ENCODE results near the gene PRSS57.
"Not testable (repeated sequence)": the region's sequence is repeated elsewhere in the genome, so short reads cannot be mapped to it uniquely, and the experiment has no call there.

The PRSS57 gene

GRCh38 chr19:695352-695949 lies at the start of gene PRSS57:
Gene PRSS57 (minus strand): TSS chr19:695452. CDS start chr19:695430, 22 bp downstream.
- DNase-seq = no peak

- DNase-seq = no peak
Measured at GRCh38 chr19:743168-743687, 48.0 kb upstream of the PRSS57 start.

- no peak for DNase-seq
Measured at GRCh38 chr19:742540-743075, 47.4 kb upstream of the PRSS57 start.

- DNase-seq = peak in 1 of 2 donors; percentile 18
Measured at GRCh38 chr19:741506-742131, 46.4 kb upstream of the PRSS57 start.

- DNase-seq = not testable (repeated sequence)
Measured at GRCh38 chr19:740816-741505, 45.7 kb upstream of the PRSS57 start.

- no peak for DNase-seq
Measured at GRCh38 chr19:739998-740715, 44.9 kb upstream of the PRSS57 start.

- DNase-seq = no peak
Measured at GRCh38 chr19:738509-739128, 43.4 kb upstream of the PRSS57 start.

GRCh38 chr19:737591-738093 lies 42.4 kb upstream of the PRSS57 start:
- peak; percentile 70 to 74 for DNase-seq

- no peak for DNase-seq
Measured at GRCh38 chr19:736125-736524, 40.9 kb upstream of the PRSS57 start.

GRCh38 chr19:734716-735115 lies 39.5 kb upstream of the PRSS57 start:
- DNase-seq = no peak

GRCh38 chr19:732148-733069 lies 37.2 kb upstream of the PRSS57 start:
- no peak for DNase-seq

GRCh38 chr19:731000-731399 lies 35.7 kb upstream of the PRSS57 start:
- DNase-seq = no peak

- DNase-seq = no peak
Measured at GRCh38 chr19:729965-730668, 34.9 kb upstream of the PRSS57 start.

GRCh38 chr19:729564-729963 lies 34.3 kb upstream of the PRSS57 start:
- not testable (repeated sequence) for DNase-seq

- DNase-seq = no peak
Measured at GRCh38 chr19:728011-728410, 32.8 kb upstream of the PRSS57 start.

GRCh38 chr19:726993-727956 lies 32.0 kb upstream of the PRSS57 start:
- DNase-seq = no peak

- DNase-seq = no peak
Measured at GRCh38 chr19:725461-726089, 30.3 kb upstream of the PRSS57 start.

GRCh38 chr19:723714-724113 lies 28.5 kb upstream of the PRSS57 start:
- DNase-seq = no peak

- DNase-seq = no peak
Measured at GRCh38 chr19:723247-723646, 28.0 kb upstream of the PRSS57 start.

All from stimulated activated CD4-positive, alpha-beta T cell treated with anti-CD3 and anti-CD28 coated beads, Interleukin-2, amount 100 ng/mL, for 24 hours (primary cell).